Epithelial cell of esophagus (primary cell): ENCODE measurements around the gene ZNF608.

Experiments used
- DNase-seq: peaks from one replicate; pipeline ENCODE4 v3.0.0; 2010; ENCODE audit warnings: low read depth
- H3K4me3 ChIP-seq: 2 replicates; pipeline ENCODE4 v1.5.1; 2011; ENCODE audit warnings: mild to moderate bottlenecking, low read length, control low read depth
- CTCF ChIP-seq: IDR thresholded peaks from 2 replicates; pipeline ENCODE4 v1.5.1; 2011; ENCODE audit warnings: low read depth, mild to moderate bottlenecking, low read length, control low read depth, inconsistent platforms; ENCODE audit not compliant: insufficient read depth; ENCODE audit errors: missing control alignments

The ZNF608 gene

GRCh38 chr5:124764992-124765611 is 18.7 kb upstream of the ZNF608 start:
- TF ChIP-seq CTCF: no peak
- DNase-seq: no peak
- no peak overlapping the region for H3K4me3 ChIP-seq

GRCh38 chr5:124764585-124764984 is 18.1 kb upstream of the ZNF608 start:
- no peak for TF ChIP-seq CTCF
- no peak for DNase-seq
- no peak overlapping the region for H3K4me3 ChIP-seq

GRCh38 chr5:124761010-124761409 is 14.6 kb upstream of the ZNF608 start:
- H3K4me3 ChIP-seq: no peak overlapping the region
- no peak for TF ChIP-seq CTCF
- DNase-seq: no peak

GRCh38 chr5:124760608-124761007 is 14.2 kb upstream of the ZNF608 start:
- TF ChIP-seq CTCF: no peak
- no peak for DNase-seq
- H3K4me3 ChIP-seq: no peak overlapping the region

- no peak for DNase-seq
- TF ChIP-seq CTCF: no peak
These were observed 9.1 kb upstream of the ZNF608 start for GRCh38 chr5:124755565-124755964.

GRCh38 chr5:124755041-124755440 is 8.6 kb upstream of the ZNF608 start:
- no peak overlapping the region for H3K4me3 ChIP-seq
- DNase-seq: no peak
- no peak for TF ChIP-seq CTCF

More at GRCh38 chr5:124755565-124755964, 9.1 kb upstream of the ZNF608 start:
- no peak overlapping the region for H3K4me3 ChIP-seq
